Mesothelial cell of epicardium (in vitro differentiated cells): ENCODE results near the gene PTPRN2. TPM values are rescaled to one million over a fixed set of nuclear protein-coding genes. Genes with fewer than 3 reads are reported as not detected.
"Not testable (repeated sequence)": the region's sequence is repeated elsewhere in the genome, so short reads cannot be mapped to it uniquely, and the experiment has no call there.

Source experiments
- DNase-seq, 2 experiments: peaks; one replicate each; pipeline ENCODE4 v3.0.0; 2021; ENCODE audit warnings: low spot score in 2 of 2; ENCODE audit not compliant: unreplicated experiment in 2 of 2
- H3K27ac Mint-ChIP-seq: 2 replicates; pipeline ENCODE4 v1.8.0; 2021; ENCODE audit warnings: mixed read lengths
- H3K27me3 Mint-ChIP-seq: 2 replicates; pipeline ENCODE4 v1.8.0; 2021; ENCODE audit warnings: low read depth, mixed read lengths
- H3K36me3 Mint-ChIP-seq: 2 replicates; pipeline ENCODE4 v1.8.0; 2021; ENCODE audit warnings: mixed read lengths
- H3K4me1 Mint-ChIP-seq: 2 replicates; pipeline ENCODE4 v1.8.0; 2021; ENCODE audit warnings: mixed read lengths
- H3K4me3 Mint-ChIP-seq: 2 replicates; pipeline ENCODE4 v1.8.0; 2021; ENCODE audit warnings: mild to moderate bottlenecking, moderate library complexity, mixed read lengths
- H3K9me3 Mint-ChIP-seq: 2 replicates; pipeline ENCODE4 v1.8.0; 2021; ENCODE audit warnings: mixed read lengths
- CTCF ChIP-seq: fragments of 200-600 bp; sonication (generic); IDR thresholded peaks from one replicate; pipeline ENCODE4 v1.5.0; 2021; ENCODE audit warnings: antibody characterized with exemption; ENCODE audit not compliant: unreplicated experiment
- total RNA-seq: library from RNA; stranded (reverse); gene quantifications from 3 replicates; pipeline ENCODE4 v1.2.1, GENCODE V29; 2021

PTPRN2 gene
- total RNA-seq, 1 donor from 2014 or later, result 2.2 TPM

DNA sequence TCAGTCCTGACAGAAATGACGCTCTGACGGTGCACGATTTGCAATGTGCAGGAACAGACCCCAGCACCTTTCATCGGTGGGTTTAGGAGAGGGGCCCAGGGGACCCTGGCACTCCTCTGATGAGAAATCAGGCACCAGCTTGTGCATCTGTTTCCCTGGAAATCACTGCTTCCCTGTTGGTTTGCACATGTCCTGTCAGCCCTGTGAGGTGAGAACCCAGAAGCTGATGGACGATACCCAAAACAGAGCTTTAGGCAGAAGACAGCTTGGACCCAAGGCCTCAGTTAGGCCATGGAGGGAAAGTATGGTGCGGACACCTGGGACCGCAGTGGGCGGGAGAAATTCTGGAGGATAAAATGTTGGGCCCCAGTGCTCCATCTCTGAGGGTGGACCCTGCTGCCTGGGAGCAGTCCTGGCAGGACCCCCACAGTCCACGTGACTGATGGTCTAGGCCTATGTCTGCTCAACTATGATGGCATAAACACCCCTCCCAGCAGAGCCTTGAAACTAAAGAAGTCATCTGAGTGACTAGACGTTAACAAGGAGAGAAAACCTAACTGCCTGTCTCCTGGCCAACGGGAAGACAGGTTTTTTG lies 242.8 kb downstream of the PTPRN2 start:
- no peak for TF ChIP-seq CTCF
- no peaks in the 10 kb centered on the region for H3K4me1 Mint-ChIP-seq
- no peak overlapping the region for H3K27ac Mint-ChIP-seq
- peaks cover 7% of the 10 kb centered on the region for H3K36me3 Mint-ChIP-seq
- no peak overlapping the region for H3K4me3 Mint-ChIP-seq
- H3K27me3 Mint-ChIP-seq, result peaks cover 4% of the 10 kb centered on the region
- DNase-seq, result no peak
- peaks cover 43% of the 10 kb centered on the region for H3K9me3 Mint-ChIP-seq

DNA sequence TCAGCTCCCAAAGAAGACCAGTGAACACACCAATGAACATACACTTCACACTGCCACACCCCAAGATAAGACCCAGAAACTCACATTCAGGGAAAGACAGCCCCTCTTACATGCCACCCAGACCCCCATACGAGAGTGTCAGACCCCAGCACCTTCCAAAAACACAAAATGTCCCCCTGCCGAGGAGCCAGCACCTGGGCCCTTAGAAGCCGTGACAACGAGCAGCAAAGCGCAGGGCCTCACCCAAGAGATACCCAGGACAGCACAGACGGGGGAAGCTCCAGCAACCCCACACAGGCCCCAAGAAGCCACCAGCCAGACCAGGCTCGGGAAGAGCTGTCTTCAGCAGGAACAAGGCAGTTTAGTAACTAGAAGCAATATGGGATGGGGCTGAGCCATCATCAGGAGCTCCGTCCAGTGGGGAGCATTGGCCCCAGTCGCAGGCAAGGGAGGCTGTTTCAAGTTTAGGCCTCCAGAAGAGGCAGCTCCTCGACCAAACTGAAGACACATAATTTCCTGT lies 243.6 kb downstream of the PTPRN2 start:
- peaks cover 4% of the 10 kb centered on the region for H3K27me3 Mint-ChIP-seq
- no peak for DNase-seq

DNA sequence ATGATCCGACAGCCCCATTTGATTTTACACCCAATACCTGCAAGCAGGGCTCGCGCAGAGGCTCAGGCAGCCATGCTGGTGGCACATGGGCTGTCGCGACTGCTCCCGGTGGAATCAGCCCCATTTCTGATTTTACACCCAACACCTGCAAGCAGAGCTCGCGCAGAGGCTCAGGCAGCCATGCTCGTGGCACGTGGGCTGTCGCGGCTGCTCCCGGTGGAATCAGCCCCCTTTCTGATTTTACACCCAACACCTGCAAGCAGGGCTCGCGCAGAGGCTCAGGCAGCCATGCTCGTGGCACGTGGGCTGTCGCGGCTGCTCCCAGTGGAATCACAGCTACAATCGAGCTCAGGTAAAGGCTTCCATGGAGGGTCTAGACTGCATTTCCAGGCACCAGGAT lies 244.1 kb downstream of the PTPRN2 start:
- no peak for DNase-seq
- H3K27me3 Mint-ChIP-seq, result peaks cover 3% of the 10 kb centered on the region
- H3K9me3 Mint-ChIP-seq, result peaks cover 43% of the 10 kb centered on the region
- H3K4me1 Mint-ChIP-seq, result no peaks in the 10 kb centered on the region
- no peak overlapping the region for H3K4me3 Mint-ChIP-seq
- H3K27ac Mint-ChIP-seq, result no peak overlapping the region
- TF ChIP-seq CTCF, result no peak
- H3K36me3 Mint-ChIP-seq, result peaks cover 7% of the 10 kb centered on the region

More for the DNA sequence above, 243.6 kb downstream of the PTPRN2 start:
- H3K36me3 Mint-ChIP-seq, result peaks cover 7% of the 10 kb centered on the region
- TF ChIP-seq CTCF, result no peak
- H3K4me3 Mint-ChIP-seq, result no peak overlapping the region
- H3K9me3 Mint-ChIP-seq, result peaks cover 43% of the 10 kb centered on the region
- H3K4me1 Mint-ChIP-seq, result no peaks in the 10 kb centered on the region
- H3K27ac Mint-ChIP-seq, result no peak overlapping the region

GRCh38 chr7:158341097-158341496 lies 246.5 kb downstream of the PTPRN2 start:
- not testable (repeated sequence) for H3K27me3 Mint-ChIP-seq, H3K4me1 Mint-ChIP-seq, DNase-seq, H3K27ac Mint-ChIP-seq, H3K4me3 Mint-ChIP-seq
- peaks cover 15% of the 10 kb centered on the region for H3K36me3 Mint-ChIP-seq
- H3K9me3 Mint-ChIP-seq, result peaks cover 54% of the 10 kb centered on the region

DNA sequence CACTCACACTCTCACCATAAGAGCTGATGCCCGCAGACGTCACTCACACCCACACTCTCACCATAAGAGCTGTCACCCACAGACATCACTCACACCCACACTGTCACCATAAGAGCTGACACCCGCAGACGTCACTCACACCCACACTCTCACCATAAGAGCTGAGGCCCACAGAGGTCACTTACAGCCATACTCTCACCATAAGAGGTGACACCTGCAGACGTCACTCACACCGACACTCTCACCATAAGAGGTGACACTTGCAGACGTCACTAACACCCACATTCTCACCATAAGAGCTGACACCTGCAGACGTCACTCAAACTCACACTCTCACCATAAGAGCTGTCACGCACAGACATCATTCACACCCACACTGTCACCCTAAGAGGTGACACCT lies 250.7 kb downstream of the PTPRN2 start:
- not testable (repeated sequence) for DNase-seq, H3K4me1 Mint-ChIP-seq, H3K27me3 Mint-ChIP-seq, H3K27ac Mint-ChIP-seq, H3K4me3 Mint-ChIP-seq
- Mint-ChIP-seq H3K9me3 (peaks cover 54% of the 10 kb centered on the region), H3K36me3 (peaks cover 18% of the 10 kb centered on the region)

DNA sequence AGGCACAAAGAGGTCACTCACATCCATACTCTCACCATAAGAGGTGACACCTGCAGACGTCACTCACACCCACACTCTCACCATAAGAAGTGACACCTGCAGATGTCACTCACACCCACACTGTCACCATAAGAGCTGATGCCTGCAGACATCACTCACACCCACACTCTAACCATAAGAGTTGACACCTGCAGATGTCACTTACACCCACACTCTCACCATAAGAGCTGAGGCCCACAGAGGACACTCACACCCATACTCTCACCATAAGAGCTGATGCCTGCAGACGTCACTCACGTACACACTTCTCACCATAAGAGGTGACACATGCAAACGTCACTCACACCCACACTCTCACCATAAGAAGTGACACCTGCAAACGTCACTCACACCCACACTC lies 255.1 kb downstream of the PTPRN2 start:
- not testable (repeated sequence) for DNase-seq, H3K27me3 Mint-ChIP-seq, H3K4me1 Mint-ChIP-seq, H3K4me3 Mint-ChIP-seq, H3K27ac Mint-ChIP-seq
- Mint-ChIP-seq H3K9me3 (peaks cover 40% of the 10 kb centered on the region), H3K36me3 (peaks cover 19% of the 10 kb centered on the region)

- not testable (repeated sequence) for DNase-seq, H3K27ac Mint-ChIP-seq
Observed at GRCh38 chr7:158331826-158332450, 255.7 kb downstream of the PTPRN2 start.

More at GRCh38 chr7:158331826-158332450, 255.7 kb downstream of the PTPRN2 start:
- Mint-ChIP-seq H3K36me3 (peaks cover 15% of the 10 kb centered on the region), H3K9me3 (peaks cover 40% of the 10 kb centered on the region)
- not testable (repeated sequence) for H3K4me3 Mint-ChIP-seq, H3K27me3 Mint-ChIP-seq, H3K4me1 Mint-ChIP-seq
